PC-9 (cell line): ENCODE results near the gene DHRS2.

ENCODE experiments used
- EZH2 ChIP-seq: fragments of 200-600 bp; sonication (generic); IDR thresholded peaks from 2 replicates; pipeline ENCODE4 v1.8.0; 2017; ENCODE audit warnings: antibody characterized with exemption, low read depth
- TF ChIP-seq, protein P1 (sequence below): fragments of 200-600 bp; sonication (generic); conservative IDR thresholded peaks from 2 replicates; pipeline ENCODE4 v1.6.1; 2017; ENCODE audit warnings: mixed run types, antibody characterized with exemption, mild to moderate bottlenecking, moderate library complexity

DNA sequence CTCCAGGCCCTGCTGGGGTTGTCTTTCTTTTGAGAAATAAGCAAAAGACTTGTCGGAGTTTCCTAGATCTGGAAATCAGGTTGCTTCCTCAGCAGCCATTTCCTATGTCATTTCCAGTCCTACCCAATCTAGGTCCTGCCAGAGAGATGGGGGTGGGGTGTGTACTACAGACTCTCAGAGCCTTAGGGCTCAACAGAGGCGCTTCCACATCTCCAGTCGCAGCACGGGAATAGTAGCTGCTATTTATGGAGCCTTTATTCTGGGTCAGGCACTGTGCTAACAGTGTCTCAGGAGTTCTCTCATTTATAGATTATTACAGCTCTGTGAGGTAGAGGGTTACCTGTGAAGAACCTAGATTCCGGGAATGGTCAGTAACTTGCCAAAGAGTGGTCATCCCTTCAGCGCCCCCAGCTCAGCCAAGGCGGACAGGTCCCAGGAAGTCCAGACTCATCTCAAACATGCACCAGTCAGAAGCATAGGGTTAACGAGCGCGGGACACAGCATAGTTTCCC, 21.9 kb downstream of the DHRS2 start:
- TF ChIP-seq, protein P1, sequence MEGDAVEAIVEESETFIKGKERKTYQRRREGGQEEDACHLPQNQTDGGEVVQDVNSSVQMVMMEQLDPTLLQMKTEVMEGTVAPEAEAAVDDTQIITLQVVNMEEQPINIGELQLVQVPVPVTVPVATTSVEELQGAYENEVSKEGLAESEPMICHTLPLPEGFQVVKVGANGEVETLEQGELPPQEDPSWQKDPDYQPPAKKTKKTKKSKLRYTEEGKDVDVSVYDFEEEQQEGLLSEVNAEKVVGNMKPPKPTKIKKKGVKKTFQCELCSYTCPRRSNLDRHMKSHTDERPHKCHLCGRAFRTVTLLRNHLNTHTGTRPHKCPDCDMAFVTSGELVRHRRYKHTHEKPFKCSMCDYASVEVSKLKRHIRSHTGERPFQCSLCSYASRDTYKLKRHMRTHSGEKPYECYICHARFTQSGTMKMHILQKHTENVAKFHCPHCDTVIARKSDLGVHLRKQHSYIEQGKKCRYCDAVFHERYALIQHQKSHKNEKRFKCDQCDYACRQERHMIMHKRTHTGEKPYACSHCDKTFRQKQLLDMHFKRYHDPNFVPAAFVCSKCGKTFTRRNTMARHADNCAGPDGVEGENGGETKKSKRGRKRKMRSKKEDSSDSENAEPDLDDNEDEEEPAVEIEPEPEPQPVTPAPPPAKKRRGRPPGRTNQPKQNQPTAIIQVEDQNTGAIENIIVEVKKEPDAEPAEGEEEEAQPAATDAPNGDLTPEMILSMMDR: no peak
- TF ChIP-seq EZH2: no peak
